Smooth muscle cell (in vitro differentiated cells): ENCODE measurements around the gene KLHL17. TPM values are rescaled to one million over a fixed set of nuclear protein-coding genes. Genes with fewer than 3 reads are reported as not detected.
"Not testable (repeated sequence)": the region's sequence is repeated elsewhere in the genome, so short reads cannot be mapped to it uniquely, and the experiment has no call there.

Experiments
- DNase-seq: peaks from one replicate; lab custom pipeline; 2025; ENCODE audit not compliant: unreplicated experiment; lab: John Stamatoyannopoulos, UW
- H2AFZ ChIP-seq: fragments of 200-600 bp; sonication (generic); 2 replicates; pipeline ENCODE4 v1.6.0; 2016; ENCODE audit warnings: antibody characterized with exemption, low read depth, mild to moderate bottlenecking
- H3F3A ChIP-seq: fragments of 200-600 bp; sonication (generic); 2 replicates; pipeline ENCODE4 v1.6.0; 2017; ENCODE audit warnings: antibody characterized with exemption, low read depth
- H3K27ac ChIP-seq: fragments of 200-600 bp; sonication (generic); 2 replicates; pipeline ENCODE4 v1.5.1; 2016; ENCODE audit warnings: low read depth, mild to moderate bottlenecking
- H3K27me3 ChIP-seq: fragments of 200-600 bp; sonication (generic); 2 replicates; pipeline ENCODE4 v1.6.1; 2016; ENCODE audit warnings: low read depth, mild to moderate bottlenecking
- H3K36me3 ChIP-seq: fragments of 200-600 bp; sonication (generic); 2 replicates; pipeline ENCODE4 v1.5.1; 2016; ENCODE audit warnings: low read depth
- H3K4me1 ChIP-seq: fragments of 200-600 bp; sonication (generic); 2 replicates; pipeline ENCODE4 v1.5.1; 2016; ENCODE audit warnings: low read depth
- H3K4me2 ChIP-seq: fragments of 200-600 bp; sonication (generic); 2 replicates; pipeline ENCODE4 v1.6.0; 2016; ENCODE audit warnings: mild to moderate bottlenecking
- H3K4me3 ChIP-seq: fragments of 200-600 bp; sonication (generic); 2 replicates; pipeline ENCODE4 v1.5.1; 2016; ENCODE audit warnings: mild to moderate bottlenecking
- H3K79me2 ChIP-seq: fragments of 200-600 bp; sonication (generic); 2 replicates; pipeline ENCODE4 v1.6.0; 2016; ENCODE audit warnings: low read depth, mild to moderate bottlenecking
- H3K9ac ChIP-seq: fragments of 200-600 bp; sonication (generic); 2 replicates; pipeline ENCODE4 v1.6.0; 2016; ENCODE audit warnings: low read depth
- H3K9me3 ChIP-seq: fragments of 200-600 bp; sonication (generic); replicated peaks from 2 replicates; pipeline ENCODE4 v1.5.1; 2016; ENCODE audit warnings: low read depth
- H4K20me1 ChIP-seq: fragments of 200-600 bp; sonication (generic); 2 replicates; pipeline ENCODE4 v1.6.0; 2016; ENCODE audit warnings: low read depth
- CTCF ChIP-seq: fragments of 200-600 bp; sonication (generic); IDR thresholded peaks from 2 replicates; pipeline ENCODE4 v1.5.1; 2017; ENCODE audit warnings: borderline replicate concordance, mild to moderate bottlenecking, antibody characterized with exemption; ENCODE audit not compliant: insufficient read depth, poor library complexity, severe bottlenecking
- WGBS: methylation state at CpG from one replicate; pipeline ENCODE4 v1.1.7; 2016; ENCODE audit warnings: low lambda C conversion rate; 5-methylcytosine and 5-hydroxymethylcytosine counted together
- polyA plus RNA-seq: library from polyadenylated mRNA; unstranded; fragments of >200 nt; fragmentation: Nextera tagmentation; extraction: Ambion mirVana; gene quantifications from 2 replicates; pipeline ENCODE4 v1.2.1, GENCODE V29; 2016
- total RNA-seq: library from RNA; depleted of rRNA; stranded (reverse); fragments of >200 nt; gene quantifications from 2 replicates; pipeline ENCODE4 v1.2.3, GENCODE V29; 2014

Gene KLHL17
- total and polyA plus RNA-seq, 2 experiments from 2014 or later: 10.2 to 29.9 TPM

- H3F3A ChIP-seq: no peaks in the 10 kb centered on the region
- H4K20me1 ChIP-seq: no peaks in the 10 kb centered on the region
- no peak for TF ChIP-seq CTCF
- H3K9me3 ChIP-seq: no peaks in the 10 kb centered on the region
- peaks cover 9% of the 10 kb centered on the region for H3K27me3 ChIP-seq
- H3K4me2 ChIP-seq: no peak overlapping the region
- no peak overlapping the region for H3K9ac ChIP-seq
- no peaks in the 10 kb centered on the region for H3K4me1 ChIP-seq
- no peaks in the 10 kb centered on the region for H3K36me3 ChIP-seq
- H3K4me3 ChIP-seq: no peak overlapping the region
- no peak overlapping the region for H2AFZ ChIP-seq
- no peaks in the 10 kb centered on the region for H3K79me2 ChIP-seq
- WGBS: 97% methylated on average over 11 of the region's 11 CpGs
- no peak for DNase-seq
- H3K27ac ChIP-seq: no peak overlapping the region
Measured at GRCh38 chr1:974293-974640, 13.9 kb downstream of the KLHL17 start.

GRCh38 chr1:974687-975328, 14.4 kb downstream of the KLHL17 start:
- H3K9ac ChIP-seq: no peak overlapping the region
- H3K4me2 ChIP-seq: no peak overlapping the region
- peaks cover 9% of the 10 kb centered on the region for H3K27me3 ChIP-seq
- H3K27ac ChIP-seq: no peak overlapping the region
- no peaks in the 10 kb centered on the region for H3K79me2 ChIP-seq
- H2AFZ ChIP-seq: no peak overlapping the region
- H4K20me1 ChIP-seq: no peaks in the 10 kb centered on the region
- H3K4me3 ChIP-seq: no peak overlapping the region
- no peaks in the 10 kb centered on the region for H3F3A ChIP-seq
- TF ChIP-seq CTCF: no peak
- DNase-seq: no peak
- H3K9me3 ChIP-seq: no peaks in the 10 kb centered on the region
- H3K4me1 ChIP-seq: no peaks in the 10 kb centered on the region
- WGBS: 88% methylated on average over 15 of the region's 17 CpGs
- no peaks in the 10 kb centered on the region for H3K36me3 ChIP-seq

- no peaks in the 10 kb centered on the region for H3K36me3 ChIP-seq
- H4K20me1 ChIP-seq: no peaks in the 10 kb centered on the region
- no peaks in the 10 kb centered on the region for H3K79me2 ChIP-seq
- no peak overlapping the region for H3K9ac ChIP-seq
- TF ChIP-seq CTCF: no peak
- H3K27me3 ChIP-seq: peaks cover 5% of the 10 kb centered on the region
- H2AFZ ChIP-seq: no peak overlapping the region
- no peak overlapping the region for H3K4me3 ChIP-seq
- H3K27ac ChIP-seq: no peak overlapping the region
- H3K9me3 ChIP-seq: no peaks in the 10 kb centered on the region
- H3K4me2 ChIP-seq: no peak overlapping the region
- no peaks in the 10 kb centered on the region for H3K4me1 ChIP-seq
- no peaks in the 10 kb centered on the region for H3F3A ChIP-seq
- WGBS: 79% methylated on average over 7 of the region's 9 CpGs
- no peak for DNase-seq
Measured at GRCh38 chr1:975365-975764, 15.0 kb downstream of the KLHL17 start.

GRCh38 chr1:975896-976683, 15.7 kb downstream of the KLHL17 start:
- peak overlapping the region; percentile 78 for H3K4me2 ChIP-seq
- peak overlapping the region; percentile 21 for H3K4me3 ChIP-seq
- no peaks in the 10 kb centered on the region for H3K27me3 ChIP-seq
- no peaks in the 10 kb centered on the region for H3K36me3 ChIP-seq
- WGBS: 7% methylated on average over 35 of the region's 40 CpGs
- H3F3A ChIP-seq: no peaks in the 10 kb centered on the region
- H3K4me1 ChIP-seq: no peaks in the 10 kb centered on the region
- no peaks in the 10 kb centered on the region for H3K9me3 ChIP-seq
- no peak overlapping the region for H3K9ac ChIP-seq
- no peak overlapping the region for H2AFZ ChIP-seq
- no peaks in the 10 kb centered on the region for H3K79me2 ChIP-seq
- H3K27ac ChIP-seq: no peak overlapping the region
- DNase-seq: peak; percentile 33
- H4K20me1 ChIP-seq: no peaks in the 10 kb centered on the region
- peak; percentile 48 for TF ChIP-seq CTCF

GRCh38 chr1:976791-977190, 16.4 kb downstream of the KLHL17 start:
- not testable (repeated sequence) for H3K4me1 ChIP-seq, H2AFZ ChIP-seq, H3K27ac ChIP-seq, H3K4me3 ChIP-seq, H3K9ac ChIP-seq, H3K79me2 ChIP-seq, H3K36me3 ChIP-seq, H3K9me3 ChIP-seq, DNase-seq, H4K20me1 ChIP-seq, H3K4me2 ChIP-seq, H3F3A ChIP-seq, H3K27me3 ChIP-seq
- 93% methylated on average over 3 of the region's 39 CpGs for WGBS
